Measurements from ENCODE around the gene IGF1R.

The IGF1R gene

DNA sequence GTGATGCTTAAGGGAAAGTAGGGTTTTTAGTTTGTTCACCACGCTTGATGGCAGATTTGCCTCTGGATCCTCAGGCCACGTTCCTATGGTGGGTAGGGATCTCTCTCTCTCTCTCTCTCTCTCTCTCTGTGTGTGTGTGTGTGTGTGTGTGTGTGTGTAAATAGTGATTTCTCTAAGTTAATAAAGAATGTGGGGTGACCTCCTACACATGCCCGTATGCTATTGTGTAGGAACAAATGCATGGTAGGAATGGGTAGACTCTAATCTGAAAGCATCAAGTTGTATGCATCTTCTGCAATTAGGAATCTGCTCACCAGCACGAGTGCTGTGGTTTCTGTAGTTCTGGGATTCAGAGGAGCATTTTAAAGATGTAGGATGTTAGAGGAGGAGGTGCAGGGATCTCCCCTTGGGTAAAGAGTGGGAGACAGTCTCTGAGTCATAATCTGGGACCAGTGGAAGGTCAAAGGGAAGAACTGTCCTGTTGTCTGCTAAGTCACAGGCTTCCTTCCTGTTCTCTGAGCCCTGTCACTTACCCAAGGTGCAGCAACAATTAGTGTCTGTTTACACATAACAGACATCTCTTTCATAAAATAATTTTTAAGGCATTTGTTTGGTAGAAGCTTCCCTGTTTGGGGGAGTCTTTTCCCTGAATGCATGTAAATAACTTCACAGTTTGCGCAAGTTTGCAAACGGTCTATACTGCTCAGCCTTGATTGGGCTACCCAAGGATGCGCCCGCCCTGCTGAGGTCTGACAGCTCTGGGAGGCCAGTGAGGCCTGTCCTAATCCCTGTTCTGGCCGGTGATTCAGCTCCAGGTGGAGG, 139.8 kb downstream of the IGF1R start:
- DNase-seq (ENCODE audit: insufficient read length, low spot score) (no peak), FAIRE-seq (no peak)

DNA sequence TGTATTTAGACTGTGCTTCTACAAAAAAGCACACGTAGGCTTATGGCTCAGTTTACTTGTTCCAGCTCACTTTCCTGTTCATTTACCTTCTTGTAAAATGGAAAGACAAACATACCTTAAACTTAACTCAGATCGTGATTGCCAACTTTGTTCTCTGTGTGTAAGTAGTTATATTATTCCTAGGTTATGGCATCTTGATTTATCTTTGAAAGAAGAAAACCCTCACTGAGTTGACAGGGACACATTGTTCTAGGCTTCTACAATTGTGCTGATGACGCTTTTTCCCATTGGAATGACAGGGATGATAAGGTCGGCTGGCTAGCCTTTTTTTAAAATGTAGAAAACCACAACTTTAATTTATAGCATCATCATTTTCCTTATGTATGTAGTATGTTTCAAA, 140.7 kb downstream of the IGF1R start:
- FAIRE-seq = no peak
- no peak for DNase-seq (ENCODE audit: insufficient read length, low spot score)

- DNase-seq (ENCODE audit: insufficient read length, low spot score) = no peak
- FAIRE-seq = no peak
Measured at GRCh38 chr15:98790270-98790669, 141.9 kb downstream of the IGF1R start.

GRCh38 chr15:98791046-98791701, 142.8 kb downstream of the IGF1R start:
- DNase-seq (ENCODE audit: insufficient read length, low spot score) = no peak

DNA sequence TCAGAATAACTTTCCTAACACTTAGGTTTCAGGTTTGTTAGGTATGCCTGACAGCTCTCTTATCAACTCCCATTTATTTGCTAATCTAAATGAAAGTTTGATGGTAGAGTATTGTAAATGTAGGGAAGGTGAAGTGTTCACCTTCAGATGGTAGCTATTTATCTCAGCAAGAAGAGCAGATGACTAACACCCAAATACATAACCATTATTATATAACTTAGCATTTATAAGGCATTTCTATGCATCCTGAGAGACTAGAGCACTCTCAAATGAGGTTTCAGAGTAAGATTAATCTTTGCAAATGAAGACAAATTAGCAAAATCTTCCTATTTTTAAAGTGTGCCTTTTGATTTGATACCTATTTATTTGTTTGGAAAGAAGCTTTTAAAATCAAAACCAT, 143.8 kb downstream of the IGF1R start:
- DNase-seq (ENCODE audit: insufficient read length, low spot score) (no peak), FAIRE-seq (no peak)

More at GRCh38 chr15:98791046-98791701, 142.8 kb downstream of the IGF1R start:
- FAIRE-seq = no peak

DNA sequence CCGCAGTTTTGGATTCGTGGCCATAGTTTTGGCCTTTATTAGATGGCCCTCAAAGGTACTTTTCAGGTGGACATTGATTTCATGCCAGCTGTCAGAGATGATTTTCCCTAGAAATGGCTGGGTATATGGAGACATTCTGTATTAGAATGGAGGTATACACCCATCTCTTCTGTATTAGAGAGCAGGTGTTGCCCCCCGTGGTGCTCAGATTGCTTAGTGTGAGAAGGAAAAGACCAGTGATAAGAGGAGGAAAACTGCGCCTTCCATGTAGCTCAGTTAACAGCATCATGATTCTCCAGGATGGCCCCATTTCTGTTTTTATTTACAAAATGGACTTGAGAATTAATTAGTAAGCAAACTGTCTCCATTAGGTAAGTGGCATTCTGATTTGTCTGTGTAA, 145.9 kb downstream of the IGF1R start:
- DNase-seq (ENCODE audit: insufficient read length, low spot score) (no peak), FAIRE-seq (no peak)

DNA sequence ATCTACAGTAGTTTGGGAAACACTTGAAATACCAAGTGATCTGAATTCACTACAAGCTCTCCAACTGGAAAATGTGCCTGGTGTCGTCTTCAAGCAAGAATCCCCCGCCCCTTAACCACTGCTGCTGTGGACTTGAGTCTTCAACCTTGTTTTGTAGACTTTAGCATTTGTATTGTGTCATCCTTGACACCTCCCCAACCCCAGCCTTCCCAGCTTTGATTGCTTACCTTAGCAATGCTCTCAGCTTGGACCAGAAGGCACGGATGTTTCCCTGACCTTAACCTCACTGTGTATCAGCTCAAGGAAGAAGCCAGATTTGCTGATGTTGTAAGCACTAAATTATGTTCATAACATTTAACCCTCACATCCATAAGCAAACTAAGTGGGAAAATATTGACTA, 146.4 kb downstream of the IGF1R start:
- FAIRE-seq = no peak
- no peak for DNase-seq (ENCODE audit: insufficient read length, low spot score)

- FAIRE-seq = no peak
- DNase-seq (ENCODE audit: insufficient read length, low spot score) = no peak
Measured at GRCh38 chr15:98795980-98796379, 147.6 kb downstream of the IGF1R start.

DNA sequence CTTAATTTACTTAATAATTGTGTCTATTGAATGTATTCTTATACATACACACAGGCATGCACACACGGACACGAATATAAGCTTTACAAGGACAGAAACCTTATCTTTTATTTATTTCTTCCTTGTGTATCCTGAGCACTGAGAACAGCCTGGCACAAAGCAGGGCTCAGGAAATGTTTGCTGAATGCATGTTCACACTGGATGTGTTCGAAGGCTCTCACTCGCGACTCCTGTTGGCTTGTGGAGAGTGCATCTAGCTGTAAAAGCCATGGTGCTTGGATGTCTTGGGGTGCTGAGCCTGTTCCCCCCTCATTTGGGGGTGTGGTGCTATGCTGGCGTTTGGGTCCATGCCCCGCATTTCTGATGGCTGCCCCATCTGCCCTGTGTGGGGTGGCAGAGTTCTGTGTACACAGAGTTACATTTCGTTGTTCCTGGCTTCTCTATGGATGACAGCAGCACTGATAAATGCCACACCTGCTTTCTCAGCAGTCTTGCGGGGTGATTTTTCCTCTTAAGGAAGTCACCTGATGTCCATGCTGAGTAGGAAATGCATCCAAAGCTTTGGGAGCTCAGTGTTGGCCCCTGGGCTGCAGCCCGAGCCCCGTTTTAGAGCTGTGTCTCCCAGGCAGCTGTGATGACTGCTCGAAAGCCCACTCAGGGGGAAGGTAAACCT, 148.5 kb downstream of the IGF1R start:
- DNase-seq (ENCODE audit: insufficient read length, low spot score) = no peak
- no peak for FAIRE-seq

GRCh38 chr15:98798375-98798893, 150.1 kb downstream of the IGF1R start:
- FAIRE-seq = no peak
- no peak for DNase-seq (ENCODE audit: insufficient read length, low spot score)

- FAIRE-seq (no peak), DNase-seq (ENCODE audit: insufficient read length, low spot score) (peak; percentile 52)
Measured at GRCh38 chr15:98799461-98800390, 151.4 kb downstream of the IGF1R start.

DNA sequence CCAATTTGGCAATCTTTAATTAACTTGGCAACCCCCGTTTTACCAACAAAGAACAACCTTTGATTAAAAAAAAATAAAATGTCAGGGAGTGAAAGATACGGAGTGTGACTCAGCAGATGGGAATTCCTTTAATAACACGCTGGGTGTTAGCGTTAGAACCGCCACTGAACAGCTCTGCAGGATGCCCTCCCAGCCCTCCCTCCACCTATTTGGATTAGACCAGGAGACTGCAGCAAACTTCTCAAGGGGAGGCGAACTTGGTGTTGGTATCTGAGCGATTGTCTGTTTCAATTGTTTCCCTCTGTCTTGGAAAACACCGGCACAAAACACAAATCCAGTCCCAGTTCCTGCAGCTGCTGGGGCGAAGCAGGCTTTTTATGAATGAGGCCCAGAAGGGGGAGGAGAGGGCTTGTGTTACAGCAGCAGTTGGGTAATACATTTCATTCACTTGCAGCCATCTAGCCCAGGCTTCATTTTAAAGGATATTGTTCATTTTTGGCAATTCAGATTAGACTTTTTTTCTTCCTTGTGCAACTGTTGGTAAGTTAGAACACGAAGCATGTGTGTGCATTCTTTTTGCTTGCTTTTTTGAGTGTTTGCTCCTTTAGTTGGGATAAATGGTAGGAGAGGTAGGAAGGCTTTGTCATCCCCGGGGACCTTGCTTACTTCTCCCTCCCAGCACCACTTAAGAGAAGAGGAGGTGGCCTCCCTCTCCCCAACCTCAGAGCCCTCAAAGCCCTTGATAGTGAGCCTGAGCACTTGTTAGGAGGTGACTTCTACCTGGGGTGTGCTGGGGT, 152.3 kb downstream of the IGF1R start:
- FAIRE-seq (no peak), DNase-seq (ENCODE audit: insufficient read length, low spot score) (peak; percentile 60)

DNA sequence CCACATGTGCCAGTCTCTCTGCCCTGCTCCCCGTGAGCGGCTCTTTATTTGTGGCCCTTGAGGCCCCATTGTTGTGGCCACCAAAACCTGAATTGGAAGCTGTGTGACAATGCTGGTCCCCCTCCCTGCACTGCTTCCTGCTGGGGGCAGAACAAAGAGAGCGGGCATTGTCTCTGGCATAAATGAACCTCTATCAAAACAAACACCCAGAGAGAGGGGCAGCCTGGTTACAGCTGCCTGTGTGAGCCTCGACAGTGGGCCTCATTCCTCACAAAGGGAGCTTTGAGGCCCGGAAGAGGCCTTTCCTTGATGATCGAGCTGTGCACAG, 152.9 kb downstream of the IGF1R start:
- FAIRE-seq (no peak), DNase-seq (ENCODE audit: insufficient read length, low spot score) (no peak)

DNA sequence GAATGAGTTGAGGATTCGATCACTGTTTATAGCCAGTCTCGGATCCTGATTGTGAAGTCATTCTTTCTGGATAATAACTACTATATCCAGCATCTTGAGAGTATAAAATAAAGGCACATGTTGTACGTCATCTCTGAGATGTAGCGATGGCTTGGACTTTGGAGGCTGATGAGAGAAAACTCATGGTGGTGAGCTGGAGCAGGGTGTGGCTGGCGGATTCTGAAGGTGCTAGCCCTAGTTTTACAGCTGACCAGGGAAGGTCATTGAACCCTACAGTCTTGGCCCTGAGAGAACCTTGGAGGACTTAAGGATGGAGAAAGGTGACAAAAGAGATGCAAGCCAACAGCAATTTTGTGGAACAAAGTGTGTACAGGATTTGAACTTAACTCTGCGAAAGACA, 153.8 kb downstream of the IGF1R start:
- FAIRE-seq (no peak), DNase-seq (ENCODE audit: insufficient read length, low spot score) (no peak)

DNA sequence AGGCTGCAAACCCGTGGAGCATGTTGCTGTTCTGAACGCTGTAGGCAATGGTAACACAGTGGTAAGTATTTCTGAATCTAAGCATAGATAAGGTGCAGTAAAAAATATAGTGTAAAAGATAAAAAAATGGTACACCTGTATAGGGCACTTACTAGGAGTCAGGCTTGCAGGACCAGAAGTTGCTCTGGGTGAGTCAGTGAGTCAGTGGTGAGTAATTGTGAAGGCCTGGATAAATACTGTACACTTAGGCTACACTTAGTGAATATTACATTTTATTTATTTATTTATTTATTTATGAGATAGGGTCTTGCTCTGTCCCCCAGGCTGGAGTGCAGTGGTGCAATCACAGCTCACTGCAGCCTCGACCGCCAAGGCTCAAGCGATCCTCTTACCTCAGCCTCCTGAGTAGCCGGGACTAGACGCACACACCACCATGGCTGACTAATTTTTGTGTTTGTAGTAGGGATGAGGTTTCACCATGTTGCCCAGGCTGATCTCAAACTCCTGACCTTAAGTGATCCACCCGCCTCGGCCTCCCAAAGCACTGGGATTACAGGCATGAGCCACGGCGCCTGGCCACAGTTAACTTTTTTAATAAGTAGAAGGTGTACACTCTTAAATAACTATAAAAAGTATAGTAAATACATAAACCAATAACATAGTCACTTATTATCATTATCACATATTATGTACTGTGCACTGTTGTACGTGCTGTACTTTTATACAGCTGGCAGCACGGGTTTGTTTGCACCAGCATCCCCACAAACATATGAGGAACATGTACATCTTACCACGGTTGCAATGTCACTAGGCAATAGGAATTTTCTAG, 155.1 kb downstream of the IGF1R start:
- DNase-seq (ENCODE audit: insufficient read length, low spot score) = no peak
- FAIRE-seq = no peak

DNA sequence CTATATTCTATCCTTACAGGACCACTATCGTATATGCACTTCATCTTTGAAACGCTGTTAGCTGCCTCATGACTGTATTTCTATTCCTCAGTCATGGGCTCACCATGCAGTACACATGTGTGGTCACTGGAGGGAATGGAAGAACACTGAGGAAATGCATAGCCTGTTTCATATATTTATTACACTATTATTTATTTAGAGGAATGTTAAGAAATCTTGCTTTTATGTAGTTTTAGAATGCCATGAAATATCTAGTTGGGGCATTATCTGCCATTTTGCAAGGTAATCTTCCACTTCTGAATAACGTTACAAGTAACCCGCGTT, 155.7 kb downstream of the IGF1R start:
- no peak for DNase-seq (ENCODE audit: insufficient read length, low spot score)
- FAIRE-seq = no peak

DNA sequence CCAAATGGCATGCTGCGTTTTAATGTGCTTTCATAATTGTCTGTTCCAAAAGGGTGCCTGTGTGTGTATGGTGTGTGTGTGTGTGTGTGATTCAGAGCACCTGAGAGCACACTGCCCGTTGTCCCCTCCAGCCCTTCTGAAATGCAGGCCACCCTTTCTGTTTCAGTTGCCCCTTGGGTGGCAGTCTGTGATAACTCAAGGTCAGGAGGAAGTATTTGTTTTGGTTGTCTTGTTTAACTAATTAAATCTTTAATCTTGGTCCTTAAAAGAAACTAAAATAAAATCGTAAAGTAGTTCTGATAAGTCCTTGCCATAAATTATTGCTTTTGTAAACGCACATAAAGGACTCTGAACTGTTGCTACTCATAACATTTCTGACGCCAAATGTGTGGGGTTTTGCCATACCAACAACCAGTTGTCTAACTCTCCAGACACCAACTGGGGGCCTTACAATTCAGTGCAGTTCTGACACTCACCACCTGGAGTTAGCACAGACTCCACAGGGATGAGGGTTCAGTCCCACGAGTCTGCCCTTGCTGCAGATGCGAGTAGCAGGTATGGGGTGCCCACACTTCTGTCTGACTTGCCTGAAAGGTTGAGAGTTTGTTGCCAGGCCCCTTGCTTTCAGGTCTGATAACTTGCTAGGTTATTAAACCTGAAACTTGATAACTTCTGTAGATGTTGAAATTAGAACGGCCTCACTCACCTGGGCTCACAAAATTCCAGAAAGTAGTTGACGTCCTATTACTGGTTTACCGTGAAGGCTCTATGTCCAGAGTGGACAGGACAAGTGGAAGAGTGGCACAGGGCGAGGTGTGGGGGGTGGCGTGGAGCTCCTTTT, 157.3 kb downstream of the IGF1R start:
- FAIRE-seq = no peak
- DNase-seq (ENCODE audit: insufficient read length, low spot score) = no peak

GRCh38 chr15:98806275-98806895, 158.0 kb downstream of the IGF1R start:
- no peak for FAIRE-seq
- no peak for DNase-seq (ENCODE audit: insufficient read length, low spot score)
